Progenitor cell of endocrine pancreas (in vitro differentiated cells): Measurements from ENCODE around the gene SLC39A13. TPM values are rescaled to one million over a fixed set of nuclear protein-coding genes. Genes with fewer than 3 reads are reported as not detected.

Experiments
- DNase-seq: peaks from one replicate; pipeline ENCODE4 v3.0.0; 2021; ENCODE audit warnings: low spot score; ENCODE audit not compliant: unreplicated experiment
- H3K27ac Mint-ChIP-seq: 2 replicates; pipeline ENCODE4 v1.8.0; 2021; ENCODE audit warnings: mild to moderate bottlenecking, moderate library complexity, mixed read lengths
- H3K27me3 Mint-ChIP-seq: 2 replicates; pipeline ENCODE4 v1.8.0; 2021; ENCODE audit warnings: mixed read lengths
- H3K36me3 Mint-ChIP-seq: 2 replicates; pipeline ENCODE4 v1.8.0; 2022; ENCODE audit warnings: mixed read lengths; ENCODE audit not compliant: insufficient read depth
- H3K4me1 Mint-ChIP-seq: 2 replicates; pipeline ENCODE4 v1.8.0; 2021; ENCODE audit warnings: low read depth, mixed read lengths
- H3K4me3 Mint-ChIP-seq: 2 replicates; pipeline ENCODE4 v1.8.0; 2021; ENCODE audit warnings: low read depth, mild to moderate bottlenecking, moderate library complexity, mixed read lengths
- H3K9me3 Mint-ChIP-seq: 2 replicates; pipeline ENCODE4 v1.8.0; 2021; ENCODE audit warnings: low read depth, mixed read lengths
- total RNA-seq: library from RNA; stranded (reverse); gene quantifications from 2 replicates; pipeline ENCODE4 v1.2.1, GENCODE V29; 2021
- TF ChIP-seq, protein P1 (sequence below): fragments of 200-600 bp; sonication (generic); IDR thresholded peaks from one replicate; pipeline ENCODE4 v1.5.0; 2021; ENCODE audit warnings: antibody characterized with exemption, mild to moderate bottlenecking; ENCODE audit not compliant: unreplicated experiment

Gene SLC39A13
- total RNA-seq, 1 donor from 2014 or later, result 42.4 TPM

DNA sequence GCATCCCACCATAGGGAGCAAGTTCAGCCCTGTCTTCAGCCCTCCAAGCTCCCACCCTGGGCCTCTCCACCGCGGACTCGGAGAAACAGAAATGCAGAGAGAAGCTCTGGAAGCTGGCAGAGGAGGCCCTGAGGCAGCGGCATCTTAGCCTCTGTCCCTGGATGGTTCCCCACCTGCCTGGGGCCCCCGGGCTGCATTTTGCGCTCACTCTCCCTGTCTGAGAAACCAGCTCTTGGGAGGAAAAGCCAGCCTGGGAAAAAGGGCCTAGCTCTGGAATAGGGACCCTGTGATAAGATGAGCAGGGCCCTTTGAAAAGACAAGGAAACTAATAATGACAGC, 18.0 kb upstream of the SLC39A13 start:
- no peaks in the 10 kb centered on the region for H3K9me3 Mint-ChIP-seq
- no peaks in the 10 kb centered on the region for H3K36me3 Mint-ChIP-seq
- TF ChIP-seq, protein P1, sequence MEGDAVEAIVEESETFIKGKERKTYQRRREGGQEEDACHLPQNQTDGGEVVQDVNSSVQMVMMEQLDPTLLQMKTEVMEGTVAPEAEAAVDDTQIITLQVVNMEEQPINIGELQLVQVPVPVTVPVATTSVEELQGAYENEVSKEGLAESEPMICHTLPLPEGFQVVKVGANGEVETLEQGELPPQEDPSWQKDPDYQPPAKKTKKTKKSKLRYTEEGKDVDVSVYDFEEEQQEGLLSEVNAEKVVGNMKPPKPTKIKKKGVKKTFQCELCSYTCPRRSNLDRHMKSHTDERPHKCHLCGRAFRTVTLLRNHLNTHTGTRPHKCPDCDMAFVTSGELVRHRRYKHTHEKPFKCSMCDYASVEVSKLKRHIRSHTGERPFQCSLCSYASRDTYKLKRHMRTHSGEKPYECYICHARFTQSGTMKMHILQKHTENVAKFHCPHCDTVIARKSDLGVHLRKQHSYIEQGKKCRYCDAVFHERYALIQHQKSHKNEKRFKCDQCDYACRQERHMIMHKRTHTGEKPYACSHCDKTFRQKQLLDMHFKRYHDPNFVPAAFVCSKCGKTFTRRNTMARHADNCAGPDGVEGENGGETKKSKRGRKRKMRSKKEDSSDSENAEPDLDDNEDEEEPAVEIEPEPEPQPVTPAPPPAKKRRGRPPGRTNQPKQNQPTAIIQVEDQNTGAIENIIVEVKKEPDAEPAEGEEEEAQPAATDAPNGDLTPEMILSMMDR, result no peak
- H3K27ac Mint-ChIP-seq, result no peak overlapping the region
- H3K4me1 Mint-ChIP-seq, result no peaks in the 10 kb centered on the region
- DNase-seq, result no peak
- no peak overlapping the region for H3K4me3 Mint-ChIP-seq
- no peaks in the 10 kb centered on the region for H3K27me3 Mint-ChIP-seq

DNA sequence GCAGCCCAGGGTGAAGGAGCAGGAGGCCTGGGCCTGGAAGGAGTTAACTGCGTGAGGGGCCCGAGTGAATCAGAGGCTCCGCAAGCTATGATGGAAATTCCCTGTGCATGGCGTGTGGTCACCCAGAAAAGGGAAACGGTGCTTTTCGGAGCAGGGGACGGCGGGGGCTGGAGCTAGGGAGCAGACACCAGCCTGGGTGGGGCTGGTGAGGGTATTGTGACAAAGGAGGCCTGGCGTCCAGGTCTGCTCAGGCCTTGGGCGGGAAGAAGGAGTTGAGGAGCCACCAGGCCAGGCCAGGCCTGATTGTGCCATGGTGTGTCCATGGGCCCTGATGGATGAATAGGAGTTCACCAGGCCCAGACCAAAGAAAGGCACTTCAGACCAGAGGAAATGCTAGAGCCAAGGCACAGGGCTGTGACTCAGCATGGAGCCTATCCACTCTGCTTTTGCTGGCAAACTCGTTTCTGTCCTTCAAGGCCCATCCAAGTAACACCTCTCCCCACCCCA, 17.3 kb upstream of the SLC39A13 start:
- no peak for DNase-seq
- no peaks in the 10 kb centered on the region for H3K27me3 Mint-ChIP-seq
- H3K4me3 Mint-ChIP-seq, result no peak overlapping the region
- no peaks in the 10 kb centered on the region for H3K36me3 Mint-ChIP-seq
- TF ChIP-seq, protein P1, result no peak
- no peak overlapping the region for H3K27ac Mint-ChIP-seq
- H3K9me3 Mint-ChIP-seq, result no peaks in the 10 kb centered on the region
- no peaks in the 10 kb centered on the region for H3K4me1 Mint-ChIP-seq

DNA sequence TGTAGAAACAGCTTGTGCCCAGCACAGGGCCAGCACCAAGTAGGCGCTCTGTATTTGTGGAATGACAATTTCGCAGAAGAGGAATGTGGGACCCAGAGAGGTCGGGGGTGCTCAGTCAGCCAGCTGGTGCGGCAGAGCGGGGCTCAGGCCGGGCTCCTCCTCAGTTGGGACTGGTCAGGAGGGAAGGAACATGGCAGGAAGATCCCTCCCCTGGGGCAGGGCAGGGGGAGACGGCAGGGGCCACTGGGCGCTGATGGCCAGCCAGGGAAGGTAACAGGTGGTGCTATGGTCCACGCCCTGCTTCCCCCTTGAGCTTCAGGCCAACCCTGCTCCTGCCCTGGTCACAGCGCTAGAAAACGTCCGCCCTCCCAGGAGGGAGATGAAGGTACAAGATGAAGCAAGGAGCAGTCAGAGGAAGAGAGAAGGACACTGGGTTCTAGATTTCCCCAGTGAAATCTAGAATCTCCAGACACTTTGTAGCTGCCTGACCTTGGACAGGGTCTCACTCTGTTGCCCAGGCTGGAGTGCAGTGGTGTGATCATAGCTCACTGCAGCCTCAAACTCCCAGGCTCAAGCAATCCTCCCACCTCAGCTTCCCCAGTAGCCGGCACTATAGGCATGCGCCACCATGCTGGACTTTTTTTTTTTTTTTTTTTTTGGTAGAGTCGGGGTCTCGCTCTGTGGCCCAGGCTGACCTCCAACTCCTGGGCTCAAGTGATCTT, 16.5 kb upstream of the SLC39A13 start:
- no peaks in the 10 kb centered on the region for H3K27me3 Mint-ChIP-seq
- no peaks in the 10 kb centered on the region for H3K36me3 Mint-ChIP-seq
- DNase-seq, result no peak
- H3K4me1 Mint-ChIP-seq, result no peaks in the 10 kb centered on the region
- H3K9me3 Mint-ChIP-seq, result no peaks in the 10 kb centered on the region
- TF ChIP-seq, protein P1, result no peak
- no peak overlapping the region for H3K4me3 Mint-ChIP-seq
- no peak overlapping the region for H3K27ac Mint-ChIP-seq

DNA sequence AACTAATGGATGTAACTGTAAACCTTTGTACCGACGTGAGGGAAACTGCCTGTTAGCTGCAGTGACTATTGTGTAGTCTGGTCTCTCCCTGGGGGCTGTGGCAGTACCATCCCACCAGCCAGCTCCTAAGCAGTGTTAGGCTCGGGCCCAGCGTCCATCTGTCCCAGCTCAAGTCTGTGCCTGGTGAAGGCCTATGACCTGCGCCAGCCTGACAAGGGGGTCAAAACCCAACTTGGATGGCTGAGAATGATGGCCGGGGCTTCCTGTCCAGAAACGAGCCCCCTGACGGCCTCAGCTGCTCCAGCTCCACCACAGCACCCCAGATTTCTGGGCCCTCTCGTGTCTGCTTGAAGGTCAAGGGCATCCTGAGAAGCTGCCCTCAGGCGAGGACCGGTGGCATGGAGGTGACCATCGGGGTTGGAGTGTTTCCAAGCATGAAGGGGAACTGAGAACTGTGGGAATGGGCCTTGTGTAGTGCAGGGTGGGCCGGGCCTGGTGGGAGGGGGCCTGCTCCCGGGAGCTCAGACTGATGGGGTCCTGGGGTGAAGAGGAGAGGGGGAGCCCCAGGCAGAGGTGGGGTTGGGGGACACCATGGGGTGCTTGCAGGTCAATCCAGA, 15.7 kb upstream of the SLC39A13 start:
- no peak for DNase-seq
- Mint-ChIP-seq H3K9me3 (no peaks in the 10 kb centered on the region), H3K27ac (no peak overlapping the region), H3K36me3 (no peaks in the 10 kb centered on the region), H3K4me1 (no peaks in the 10 kb centered on the region), H3K27me3 (no peaks in the 10 kb centered on the region), H3K4me3 (no peak overlapping the region)
- TF ChIP-seq, protein P1, result no peak

DNA sequence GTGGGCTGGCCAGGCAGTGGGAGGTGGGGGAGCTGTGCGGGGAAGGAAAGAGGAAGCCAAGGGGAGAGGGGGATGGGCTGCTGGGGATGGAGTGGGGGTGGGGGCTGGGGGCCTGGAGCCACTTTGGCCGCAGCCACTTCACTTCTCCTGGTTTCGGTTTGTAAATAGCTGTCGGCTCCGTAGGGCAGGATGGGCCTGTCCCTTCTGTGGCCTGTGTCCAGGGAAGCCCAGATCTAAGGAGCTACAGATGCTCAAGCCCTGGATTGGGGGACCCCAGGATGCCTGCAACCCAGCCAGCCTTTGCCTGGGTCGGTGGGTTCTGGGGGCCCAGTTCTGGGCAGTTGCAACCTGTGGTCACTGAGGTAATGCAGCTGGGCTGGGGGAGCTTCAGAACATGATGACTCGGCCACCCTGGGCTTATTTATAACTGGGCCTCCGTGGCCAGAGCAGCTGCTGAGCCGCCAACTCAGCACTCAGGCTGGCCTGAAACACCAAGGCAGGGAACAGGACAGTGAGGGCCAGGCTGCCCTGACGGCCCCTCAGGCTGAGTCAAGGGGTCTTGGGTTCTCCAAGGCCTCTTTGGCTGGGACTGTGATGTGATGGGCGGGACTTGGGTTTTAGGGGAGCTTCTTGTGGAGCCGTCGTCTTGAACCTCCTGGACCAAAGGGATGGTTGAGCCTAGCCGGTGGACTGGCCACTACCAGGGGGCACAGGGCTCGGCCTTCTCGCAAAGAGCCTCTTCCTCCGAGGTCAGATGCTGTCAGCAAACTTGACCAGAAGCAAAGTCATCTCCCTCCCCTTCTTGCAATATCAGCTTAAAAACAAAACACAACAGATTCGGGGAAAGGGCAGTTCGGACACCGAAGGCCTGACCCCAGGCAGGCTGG, 15.0 kb upstream of the SLC39A13 start:
- Mint-ChIP-seq H3K4me3 (no peak overlapping the region), H3K27ac (no peak overlapping the region)
- no peak for DNase-seq

More for the DNA sequence above, 15.0 kb upstream of the SLC39A13 start:
- TF ChIP-seq, protein P1, result no peak
- H3K9me3 Mint-ChIP-seq, result no peaks in the 10 kb centered on the region
- no peaks in the 10 kb centered on the region for H3K27me3 Mint-ChIP-seq
- no peaks in the 10 kb centered on the region for H3K36me3 Mint-ChIP-seq
- H3K4me1 Mint-ChIP-seq, result no peaks in the 10 kb centered on the region
